ENCODE results near the gene CCDC171.
"Not testable (repeated sequence)": the region's sequence is repeated elsewhere in the genome, so short reads cannot be mapped to it uniquely, and the experiment has no call there.

Gene CCDC171

DNA sequence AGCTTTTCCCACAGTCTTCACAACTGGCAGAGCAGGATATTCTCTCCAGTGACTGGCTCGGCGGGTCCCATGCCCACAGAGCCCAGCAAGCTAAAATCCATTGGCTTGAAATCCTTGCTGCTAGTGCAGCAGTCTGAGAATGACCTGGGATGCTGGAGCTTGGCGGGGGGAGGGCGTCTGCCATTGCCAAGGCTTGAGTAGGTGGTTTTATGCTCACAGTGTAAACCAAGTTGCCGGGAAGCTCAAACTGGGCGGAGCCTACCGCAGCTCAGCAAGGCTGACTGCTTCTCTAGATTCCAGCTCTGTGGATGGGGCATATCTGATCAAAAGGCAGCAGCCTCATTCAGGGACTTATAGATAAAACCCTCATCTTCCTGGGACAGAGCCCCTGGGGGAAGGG is 194.1 kb downstream of the CCDC171 start:
- Histone ChIP-seq H3K9me3 (ENCODE audit: control insufficient read depth, insufficient read depth, low read length) (no peaks in the 10 kb centered on the region), H3K27ac (ENCODE audit: low read length) (no peak overlapping the region), H3K27me3 (ENCODE audit: control insufficient read depth, insufficient read depth, low read length) (no peaks in the 10 kb centered on the region), H3K4me1 (ENCODE audit: control insufficient read depth, insufficient read depth, low read length) (0 out of 2 replicates have a peak, but pooled peaks cover 1% of the 10 kb centered on the region), H3K36me3 (ENCODE audit: control insufficient read depth, insufficient read depth, low read length) (no peaks in the 10 kb centered on the region), H3K4me3 (ENCODE audit: low read length) (no peak overlapping the region)
- WGBS (ENCODE audit: insufficient coverage, insufficient read length) = no CpG with 5 or more reads among the region's 7 CpGs
- no peak for DNase-seq (ENCODE audit: low read depth, low spot score)

DNA sequence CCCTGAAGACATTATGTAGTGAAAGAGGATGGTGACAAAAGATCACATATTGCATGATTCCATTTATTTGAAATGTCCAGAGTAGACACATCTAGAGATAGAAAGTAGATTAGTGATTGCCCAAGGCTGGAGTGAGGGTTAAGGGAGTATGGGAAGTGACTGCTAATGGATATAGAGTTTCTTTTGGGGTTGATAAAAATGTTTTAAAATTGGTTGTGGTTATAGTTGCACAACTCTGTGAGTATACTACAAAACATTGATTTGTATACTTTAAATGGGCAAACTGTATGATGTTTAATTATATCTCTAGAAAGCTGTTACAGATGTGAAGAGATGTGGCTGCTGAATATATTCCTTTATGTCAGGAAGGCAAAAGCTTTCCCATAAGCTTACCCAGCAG is 202.8 kb downstream of the CCDC171 start:
- no peak for DNase-seq (ENCODE audit: low read depth, low spot score)
- no peaks in the 10 kb centered on the region for H3K27me3 ChIP-seq (ENCODE audit: control insufficient read depth, insufficient read depth, low read length)
- no peaks in the 10 kb centered on the region for H3K9me3 ChIP-seq (ENCODE audit: control insufficient read depth, insufficient read depth, low read length)
- no peaks in the 10 kb centered on the region for H3K36me3 ChIP-seq (ENCODE audit: control insufficient read depth, insufficient read depth, low read length)
- H3K4me1 ChIP-seq (ENCODE audit: control insufficient read depth, insufficient read depth, low read length) = no peaks in the 10 kb centered on the region
- no peak overlapping the region for H3K27ac ChIP-seq (ENCODE audit: low read length)
- H3K4me3 ChIP-seq (ENCODE audit: low read length) = no peak overlapping the region

DNA sequence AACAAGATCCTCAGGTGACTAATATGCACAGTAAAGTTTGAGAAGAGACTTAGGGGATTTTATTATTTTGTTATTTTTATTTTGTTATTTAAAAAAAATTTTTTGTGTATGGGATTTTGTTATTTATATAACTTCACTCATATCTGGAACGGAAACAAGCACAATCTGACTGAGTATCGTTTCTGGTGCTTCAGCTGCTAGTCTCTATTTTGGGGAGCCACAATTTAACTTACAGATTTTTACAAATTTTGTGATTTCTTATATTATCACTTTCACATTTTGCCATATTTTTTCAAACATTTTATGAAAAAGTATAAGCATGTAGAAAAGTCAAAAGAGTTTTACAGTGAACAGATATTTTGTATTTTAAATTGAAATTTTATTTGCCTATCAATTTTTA is 208.7 kb downstream of the CCDC171 start:
- Histone ChIP-seq H3K36me3 (ENCODE audit: control insufficient read depth, insufficient read depth, low read length) (no peaks in the 10 kb centered on the region), H3K27me3 (ENCODE audit: control insufficient read depth, insufficient read depth, low read length) (no peaks in the 10 kb centered on the region), H3K4me3 (ENCODE audit: low read length) (no peak overlapping the region), H3K27ac (ENCODE audit: low read length) (no peak overlapping the region), H3K4me1 (ENCODE audit: control insufficient read depth, insufficient read depth, low read length) (no peaks in the 10 kb centered on the region), H3K9me3 (ENCODE audit: control insufficient read depth, insufficient read depth, low read length) (no peaks in the 10 kb centered on the region)
- no peak for DNase-seq (ENCODE audit: low read depth, low spot score)
- no CpG with 5 or more reads among the region's 2 CpGs for WGBS (ENCODE audit: insufficient coverage, insufficient read length)

DNA sequence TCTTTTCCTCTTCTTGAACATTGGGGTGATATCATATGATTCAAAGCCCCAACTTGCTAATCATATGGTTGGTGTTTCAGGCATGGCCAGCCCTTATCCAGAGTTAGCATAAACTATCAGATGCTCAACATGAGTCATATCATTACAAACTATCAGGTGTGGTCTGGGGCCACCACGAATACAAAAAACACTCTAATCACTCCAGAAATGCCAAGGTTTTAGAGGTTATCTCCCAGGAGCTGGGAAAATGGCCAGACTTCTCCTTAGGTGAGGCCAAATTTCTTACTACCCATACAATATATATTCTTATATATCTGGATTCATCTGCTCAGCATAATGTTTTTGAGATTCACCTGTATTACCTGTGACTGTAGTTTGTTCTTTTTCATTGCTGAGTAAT is 210.5 kb downstream of the CCDC171 start:
- no CpG with 5 or more reads among the region's 1 CpG for WGBS (ENCODE audit: insufficient coverage, insufficient read length)
- DNase-seq (ENCODE audit: low read depth, low spot score) = no peak
- Histone ChIP-seq H3K4me3 (ENCODE audit: low read length) (no peak overlapping the region), H3K27me3 (ENCODE audit: control insufficient read depth, insufficient read depth, low read length) (no peaks in the 10 kb centered on the region), H3K27ac (ENCODE audit: low read length) (no peak overlapping the region), H3K4me1 (ENCODE audit: control insufficient read depth, insufficient read depth, low read length) (no peaks in the 10 kb centered on the region), H3K9me3 (ENCODE audit: control insufficient read depth, insufficient read depth, low read length) (no peaks in the 10 kb centered on the region), H3K36me3 (ENCODE audit: control insufficient read depth, insufficient read depth, low read length) (no peaks in the 10 kb centered on the region)

DNA sequence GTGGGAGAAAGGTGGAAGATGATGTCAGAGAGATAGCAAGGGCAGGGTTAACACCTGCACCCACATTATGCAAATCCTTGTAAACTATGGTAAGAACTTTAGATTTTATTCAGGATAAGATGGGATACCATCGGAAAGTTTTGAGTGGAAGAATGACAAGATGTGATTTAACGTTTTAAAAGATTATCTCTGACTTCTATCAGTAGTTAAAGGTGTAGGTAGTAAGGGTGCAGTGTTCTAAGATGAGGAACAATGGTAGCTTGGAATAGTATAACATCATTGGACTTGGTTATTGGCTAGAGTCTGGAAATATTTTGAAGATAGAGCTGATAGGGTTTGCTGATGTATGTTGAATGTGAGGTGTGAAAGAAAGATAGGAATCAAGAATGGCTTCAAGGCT is 211.3 kb downstream of the CCDC171 start:
- Histone ChIP-seq H3K4me3 (ENCODE audit: low read length) (no peak overlapping the region), H3K9me3 (ENCODE audit: control insufficient read depth, insufficient read depth, low read length) (no peaks in the 10 kb centered on the region), H3K27ac (ENCODE audit: low read length) (no peak overlapping the region), H3K27me3 (ENCODE audit: control insufficient read depth, insufficient read depth, low read length) (no peaks in the 10 kb centered on the region), H3K4me1 (ENCODE audit: control insufficient read depth, insufficient read depth, low read length) (no peaks in the 10 kb centered on the region), H3K36me3 (ENCODE audit: control insufficient read depth, insufficient read depth, low read length) (no peaks in the 10 kb centered on the region)
- no peak for DNase-seq (ENCODE audit: low read depth, low spot score)
- 100% methylated on average over 2 of the region's 2 CpGs for WGBS (ENCODE audit: insufficient coverage, insufficient read length)

DNA sequence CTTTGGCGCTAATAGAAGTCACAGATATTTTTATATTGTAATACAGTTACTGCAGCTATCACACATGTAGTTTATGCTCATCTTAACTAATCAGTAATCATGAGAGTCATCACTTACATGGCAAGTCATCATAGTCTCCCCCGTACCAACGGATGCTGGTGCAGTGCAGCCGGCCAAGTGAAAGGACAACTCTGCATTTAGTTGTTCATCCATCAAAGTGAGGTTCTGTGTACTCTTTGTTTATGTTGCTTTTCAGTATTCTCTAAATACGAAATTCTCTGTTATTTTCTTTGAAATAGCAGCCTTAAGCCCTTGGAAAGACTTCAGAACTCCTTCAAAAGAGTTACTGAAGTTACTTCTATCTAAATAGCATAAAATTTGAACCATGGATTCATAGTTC is 216.7 kb downstream of the CCDC171 start:
- H3K4me3 ChIP-seq (ENCODE audit: low read length) = no peak overlapping the region
- no peaks in the 10 kb centered on the region for H3K27me3 ChIP-seq (ENCODE audit: control insufficient read depth, insufficient read depth, low read length)
- H3K27ac ChIP-seq (ENCODE audit: low read length) = no peak overlapping the region
- no peak for DNase-seq (ENCODE audit: low read depth, low spot score)
- no peaks in the 10 kb centered on the region for H3K9me3 ChIP-seq (ENCODE audit: control insufficient read depth, insufficient read depth, low read length)
- no peaks in the 10 kb centered on the region for H3K4me1 ChIP-seq (ENCODE audit: control insufficient read depth, insufficient read depth, low read length)
- H3K36me3 ChIP-seq (ENCODE audit: control insufficient read depth, insufficient read depth, low read length) = no peaks in the 10 kb centered on the region
- no CpG with 5 or more reads among the region's 5 CpGs for WGBS (ENCODE audit: insufficient coverage, insufficient read length)

DNA sequence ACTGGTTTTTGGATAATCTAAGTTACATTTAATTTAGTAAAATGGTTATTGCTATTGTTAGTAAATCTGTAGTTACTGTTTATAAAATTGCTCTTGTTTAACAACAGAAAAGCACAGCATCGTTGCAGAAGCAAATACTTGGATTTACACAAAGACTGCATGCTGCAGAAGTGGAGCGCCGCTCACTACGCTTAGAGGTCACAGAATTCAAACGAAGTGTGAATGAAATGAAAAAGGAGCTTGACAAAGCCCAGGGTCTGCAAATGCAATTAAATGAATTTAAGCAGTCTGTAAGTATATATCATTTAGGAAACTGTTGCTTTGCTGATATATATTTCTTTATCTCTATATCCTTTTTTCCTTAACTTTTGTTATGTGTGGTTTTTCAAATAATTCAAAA is 226.0 kb downstream of the CCDC171 start:
- Histone ChIP-seq H3K27me3 (ENCODE audit: control insufficient read depth, insufficient read depth, low read length) (no peaks in the 10 kb centered on the region), H3K9me3 (ENCODE audit: control insufficient read depth, insufficient read depth, low read length) (no peaks in the 10 kb centered on the region), H3K4me3 (ENCODE audit: low read length) (no peak overlapping the region), H3K4me1 (ENCODE audit: control insufficient read depth, insufficient read depth, low read length) (no peaks in the 10 kb centered on the region), H3K27ac (ENCODE audit: low read length) (no peak overlapping the region), H3K36me3 (ENCODE audit: control insufficient read depth, insufficient read depth, low read length) (no peaks in the 10 kb centered on the region)
- no peak for DNase-seq (ENCODE audit: low read depth, low spot score)
- no CpG with 5 or more reads among the region's 5 CpGs for WGBS (ENCODE audit: insufficient coverage, insufficient read length)

DNA sequence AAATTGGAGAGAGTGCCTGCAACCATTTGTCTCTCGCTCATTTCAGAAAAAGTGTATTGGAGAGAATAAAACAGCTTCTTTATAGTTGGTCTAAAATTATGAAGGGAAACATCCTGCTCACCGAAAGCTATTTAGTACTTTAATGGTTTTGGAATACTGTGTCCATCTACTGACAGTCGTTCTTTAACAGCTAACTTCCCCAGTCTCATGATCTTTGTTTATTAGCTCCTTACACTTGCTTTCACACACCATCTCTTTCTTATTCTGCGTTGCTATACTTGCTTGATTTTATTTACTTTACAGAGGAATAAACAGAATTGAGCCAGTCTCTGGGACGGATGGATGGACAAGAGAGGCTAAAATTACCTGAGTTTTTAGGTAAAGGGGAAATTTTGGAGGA is 229.3 kb downstream of the CCDC171 start:
- Histone ChIP-seq H3K27ac (ENCODE audit: low read length) (no peak overlapping the region), H3K9me3 (ENCODE audit: control insufficient read depth, insufficient read depth, low read length) (no peaks in the 10 kb centered on the region), H3K36me3 (ENCODE audit: control insufficient read depth, insufficient read depth, low read length) (no peaks in the 10 kb centered on the region), H3K27me3 (ENCODE audit: control insufficient read depth, insufficient read depth, low read length) (no peaks in the 10 kb centered on the region), H3K4me1 (ENCODE audit: control insufficient read depth, insufficient read depth, low read length) (no peaks in the 10 kb centered on the region), H3K4me3 (ENCODE audit: low read length) (no peak overlapping the region)
- no CpG with 5 or more reads among the region's 5 CpGs for WGBS (ENCODE audit: insufficient coverage, insufficient read length)
- no peak for DNase-seq (ENCODE audit: low read depth, low spot score)

DNA sequence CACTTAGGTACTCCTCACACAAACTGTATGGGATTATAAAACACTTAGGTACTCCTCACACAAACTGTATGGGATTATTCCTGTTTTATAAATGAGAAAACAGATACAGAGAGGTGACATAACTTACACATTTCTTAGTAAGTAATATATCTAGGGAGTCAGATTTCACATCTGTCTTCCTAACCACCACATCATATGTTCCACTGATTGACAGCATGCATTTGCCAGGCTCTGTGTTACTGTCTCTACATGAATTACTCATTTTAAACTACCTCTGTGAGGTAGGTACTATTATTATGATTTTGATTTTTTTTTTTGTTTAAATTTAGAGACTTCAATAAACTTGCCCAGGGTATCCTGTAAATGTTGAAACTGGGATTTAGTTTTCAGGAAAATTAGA is 232.7 kb downstream of the CCDC171 start:
- Histone ChIP-seq H3K36me3 (ENCODE audit: control insufficient read depth, insufficient read depth, low read length) (no peaks in the 10 kb centered on the region), H3K9me3 (ENCODE audit: control insufficient read depth, insufficient read depth, low read length) (no peaks in the 10 kb centered on the region), H3K27me3 (ENCODE audit: control insufficient read depth, insufficient read depth, low read length) (no peaks in the 10 kb centered on the region), H3K4me1 (ENCODE audit: control insufficient read depth, insufficient read depth, low read length) (no peaks in the 10 kb centered on the region), H3K4me3 (ENCODE audit: low read length) (no peak overlapping the region), H3K27ac (ENCODE audit: low read length) (no peak overlapping the region)
- no peak for DNase-seq (ENCODE audit: low read depth, low spot score)

DNA sequence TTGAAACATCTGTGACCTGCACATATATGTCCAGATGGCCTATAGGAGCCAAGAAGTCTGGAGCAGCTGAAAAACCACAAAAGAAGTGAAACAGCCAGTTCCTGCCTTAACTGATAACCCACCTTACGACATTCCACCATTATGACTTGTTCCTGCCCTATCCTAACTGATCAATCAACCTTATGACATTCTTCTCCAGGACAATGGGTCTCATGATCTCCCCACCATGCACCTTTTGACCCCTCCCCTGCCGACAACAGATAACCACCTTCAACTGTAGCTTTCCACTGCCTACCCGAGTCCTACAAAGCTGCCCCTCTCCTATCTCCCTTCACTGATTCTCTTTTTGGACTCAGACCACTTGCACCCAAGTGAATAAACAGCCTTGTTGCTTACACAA is 233.8 kb downstream of the CCDC171 start:
- Histone ChIP-seq H3K27me3 (ENCODE audit: control insufficient read depth, insufficient read depth, low read length) (no peaks in the 10 kb centered on the region), H3K4me3 (ENCODE audit: low read length) (no peak overlapping the region), H3K36me3 (ENCODE audit: control insufficient read depth, insufficient read depth, low read length) (no peaks in the 10 kb centered on the region), H3K9me3 (ENCODE audit: control insufficient read depth, insufficient read depth, low read length) (no peaks in the 10 kb centered on the region), H3K27ac (ENCODE audit: low read length) (no peak overlapping the region), H3K4me1 (ENCODE audit: control insufficient read depth, insufficient read depth, low read length) (no peaks in the 10 kb centered on the region)
- no peak for DNase-seq (ENCODE audit: low read depth, low spot score)
- WGBS (ENCODE audit: insufficient coverage, insufficient read length) = no CpG with 5 or more reads among the region's 3 CpGs

DNA sequence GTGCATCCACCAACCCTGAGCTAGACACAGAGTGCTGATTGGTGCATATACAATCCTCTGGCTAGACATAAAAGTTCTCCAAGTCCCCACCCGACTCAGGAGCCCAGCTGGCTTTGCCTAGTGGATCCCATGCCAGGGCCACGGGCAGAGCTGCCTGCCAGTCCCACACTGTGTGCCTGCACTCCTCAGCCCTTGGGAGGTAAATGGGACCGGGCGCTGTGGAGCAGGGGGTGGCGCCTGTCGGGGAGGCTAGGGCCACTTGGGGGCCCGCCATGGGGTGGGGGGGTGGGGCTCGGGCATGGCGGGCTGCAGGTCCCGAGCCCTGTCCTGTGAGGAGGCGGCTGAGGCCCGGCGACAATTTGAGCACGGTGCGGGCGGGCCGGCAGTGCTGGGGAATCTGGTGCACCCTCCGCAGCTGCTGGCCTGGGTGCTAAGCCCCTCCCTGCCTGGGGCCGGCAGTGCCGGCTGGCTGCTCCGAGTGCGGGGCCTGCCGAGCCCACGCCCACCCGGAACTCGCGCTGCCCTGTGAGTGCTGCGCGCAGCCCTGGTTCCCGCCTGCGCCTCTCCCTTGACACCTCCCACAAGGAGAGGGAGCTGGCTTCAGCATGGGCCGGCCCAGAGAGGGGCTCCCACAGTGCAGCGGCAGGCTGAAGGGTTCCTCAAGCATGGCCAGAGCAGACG is 257.5 kb downstream of the CCDC171 start:
- not testable (repeated sequence) for H3K4me1 ChIP-seq (ENCODE audit: control insufficient read depth, insufficient read depth, low read length); H3K27me3 ChIP-seq (ENCODE audit: control insufficient read depth, insufficient read depth, low read length); H3K27ac ChIP-seq (ENCODE audit: low read length); H3K36me3 ChIP-seq (ENCODE audit: control insufficient read depth, insufficient read depth, low read length); DNase-seq (ENCODE audit: low read depth, low spot score); H3K4me3 ChIP-seq (ENCODE audit: low read length); H3K9me3 ChIP-seq (ENCODE audit: control insufficient read depth, insufficient read depth, low read length)
- no CpG with 5 or more reads among the region's 34 CpGs for WGBS (ENCODE audit: insufficient coverage, insufficient read length)
